ENCODE data around the gene MED16. TPM values are rescaled to one million over a fixed set of nuclear protein-coding genes. Genes with fewer than 3 reads are reported as not detected.
"Not testable (repeated sequence)": the region's sequence is repeated elsewhere in the genome, so short reads cannot be mapped to it uniquely, and the experiment has no call there.

MED16 gene
- total and polyA plus RNA-seq, 2 donors: 21.2 to 59.8 TPM

- WGBS: 97% methylated on average over 30 of the region's 30 CpGs
- Histone ChIP-seq H3K36me3 (ENCODE audit: insufficient read depth) (peaks cover 4% of the 10 kb centered on the region), H3K4me3 (ENCODE audit: low read depth, low read length) (no peak overlapping the region)
These were observed 10.0 kb downstream of the MED16 start for GRCh38 chr19:882871-883497.

GRCh38 chr19:881385-882071, 11.5 kb downstream of the MED16 start:
- peaks cover 4% of the 10 kb centered on the region for H3K36me3 ChIP-seq (ENCODE audit: insufficient read depth)

More at GRCh38 chr19:882871-883497, 10.0 kb downstream of the MED16 start:
- no peaks in the 10 kb centered on the region for H3K4me1 ChIP-seq (ENCODE audit: insufficient read depth)
- no peak overlapping the region for H3K27ac ChIP-seq (ENCODE audit: low read depth)
- DNase-seq (ENCODE audit: extremely low spot score): no peak

GRCh38 chr19:879711-880438, 13.1 kb downstream of the MED16 start:
- DNase-seq (ENCODE audit: extremely low spot score): no peak
- Histone ChIP-seq H3K4me3 (ENCODE audit: low read depth, low read length) (no peak overlapping the region), H3K36me3 (ENCODE audit: insufficient read depth) (peaks cover 2% of the 10 kb centered on the region), H3K27ac (ENCODE audit: low read depth) (no peak overlapping the region), H3K4me1 (ENCODE audit: insufficient read depth) (no peaks in the 10 kb centered on the region)
- WGBS: 88% methylated on average over 37 of the region's 37 CpGs

More at GRCh38 chr19:881385-882071, 11.5 kb downstream of the MED16 start:
- Histone ChIP-seq H3K4me3 (ENCODE audit: low read depth, low read length) (no peak overlapping the region), H3K27ac (ENCODE audit: low read depth) (no peak overlapping the region), H3K4me1 (ENCODE audit: insufficient read depth) (no peaks in the 10 kb centered on the region)
- no peak for DNase-seq (ENCODE audit: extremely low spot score)
- WGBS: 96% methylated on average over 34 of the region's 34 CpGs

- 92% methylated on average over 24 of the region's 24 CpGs for WGBS
- not testable (repeated sequence) for H3K4me1 ChIP-seq (ENCODE audit: insufficient read depth); H3K27ac ChIP-seq (ENCODE audit: low read depth); H3K36me3 ChIP-seq (ENCODE audit: insufficient read depth); DNase-seq (ENCODE audit: extremely low spot score); H3K4me3 ChIP-seq (ENCODE audit: low read depth, low read length)
These were observed 14.0 kb downstream of the MED16 start for GRCh38 chr19:878751-879561.

- H3K27ac ChIP-seq (ENCODE audit: low read depth); H3K4me3 ChIP-seq (ENCODE audit: low read depth, low read length); H3K4me1 ChIP-seq (ENCODE audit: insufficient read depth); DNase-seq (ENCODE audit: extremely low spot score); H3K36me3 ChIP-seq (ENCODE audit: insufficient read depth): not testable (repeated sequence)
- 91% methylated on average over 23 of the region's 23 CpGs for whole genome bisulfite sequencing
These were observed 14.9 kb downstream of the MED16 start for GRCh38 chr19:877992-878660.

GRCh38 chr19:876780-877314, 16.1 kb downstream of the MED16 start:
- Histone ChIP-seq H3K36me3 (ENCODE audit: insufficient read depth) (peaks cover 2% of the 10 kb centered on the region), H3K27ac (ENCODE audit: low read depth) (no peak overlapping the region), H3K4me3 (ENCODE audit: low read depth, low read length) (no peak overlapping the region), H3K4me1 (ENCODE audit: insufficient read depth) (no peaks in the 10 kb centered on the region)
- DNase-seq (ENCODE audit: extremely low spot score): no peak
- WGBS: 91% methylated on average over 29 of the region's 29 CpGs

GRCh38 chr19:876089-876488, 16.9 kb downstream of the MED16 start:
- Histone ChIP-seq H3K4me1 (ENCODE audit: insufficient read depth) (no peaks in the 10 kb centered on the region), H3K27ac (ENCODE audit: low read depth) (no peak overlapping the region), H3K4me3 (ENCODE audit: low read depth, low read length) (no peak overlapping the region), H3K36me3 (ENCODE audit: insufficient read depth) (peaks cover 1% of the 10 kb centered on the region)
- DNase-seq (ENCODE audit: extremely low spot score): no peak
- WGBS: 78% methylated on average over 18 of the region's 18 CpGs

GRCh38 chr19:875265-875879, 17.6 kb downstream of the MED16 start:
- H3K4me1 ChIP-seq (ENCODE audit: insufficient read depth): no peaks in the 10 kb centered on the region
- H3K4me3 ChIP-seq (ENCODE audit: low read depth, low read length): no peak overlapping the region
- no peak overlapping the region for H3K27ac ChIP-seq (ENCODE audit: low read depth)
- peaks cover 2% of the 10 kb centered on the region for H3K36me3 ChIP-seq (ENCODE audit: insufficient read depth)
- no peak for DNase-seq (ENCODE audit: extremely low spot score)
- 94% methylated on average over 28 of the region's 28 CpGs for WGBS

- no peak overlapping the region for H3K4me3 ChIP-seq (ENCODE audit: low read depth, low read length)
- peaks cover 2% of the 10 kb centered on the region for H3K36me3 ChIP-seq (ENCODE audit: insufficient read depth)
- no peak overlapping the region for H3K27ac ChIP-seq (ENCODE audit: low read depth)
- H3K4me1 ChIP-seq (ENCODE audit: insufficient read depth): no peaks in the 10 kb centered on the region
- no peak for DNase-seq (ENCODE audit: extremely low spot score)
- WGBS: 92% methylated on average over 22 of the region's 22 CpGs
These were observed 19.4 kb downstream of the MED16 start for GRCh38 chr19:873561-874041.

- Histone ChIP-seq H3K4me3 (ENCODE audit: low read depth, low read length) (no peak overlapping the region), H3K27ac (ENCODE audit: low read depth) (no peak overlapping the region), H3K4me1 (ENCODE audit: insufficient read depth) (no peaks in the 10 kb centered on the region), H3K36me3 (ENCODE audit: insufficient read depth) (peaks cover 2% of the 10 kb centered on the region)
- no peak for DNase-seq (ENCODE audit: extremely low spot score)
- 90% methylated on average over 9 of the region's 13 CpGs for WGBS
These were observed 19.9 kb downstream of the MED16 start for GRCh38 chr19:873084-873483.

- H3K27ac ChIP-seq (ENCODE audit: low read depth): peak overlapping the region; percentile 80
These were observed 20.6 kb downstream of the MED16 start for GRCh38 chr19:872266-872951.

More at GRCh38 chr19:872266-872951, 20.6 kb downstream of the MED16 start:
- no peak for DNase-seq (ENCODE audit: extremely low spot score)
- H3K4me3 ChIP-seq (ENCODE audit: low read depth, low read length): no peak overlapping the region
- peaks cover 2% of the 10 kb centered on the region for H3K36me3 ChIP-seq (ENCODE audit: insufficient read depth)
- 71% methylated on average over 27 of the region's 27 CpGs for WGBS
- no peaks in the 10 kb centered on the region for H3K4me1 ChIP-seq (ENCODE audit: insufficient read depth)
